BLaER1 treated with 17β-estradiol and CSF1 and Interleukin-3, amounts not matched to agents 10 nM and 100 nM (cell line): ENCODE measurements around the gene AKR1C1.
"Not testable (repeated sequence)": the region's sequence is repeated elsewhere in the genome, so short reads cannot be mapped to it uniquely, and the experiment has no call there.

ENCODE experiments used
- H3K27ac ChIP-seq, 11 experiments: shearing (Covaris generic); formaldehyde crosslinking; 2 replicates each; pipeline ENCODE4 v1.8.1; 2022
- H3K27me3 ChIP-seq, 11 experiments: shearing (Covaris generic); formaldehyde crosslinking; 2 replicates each; pipeline ENCODE4 v1.8.1; 2022
- H3K36me3 ChIP-seq, 11 experiments: shearing (Covaris generic); formaldehyde crosslinking; 2 replicates each; pipeline ENCODE4 v1.8.1; 2022
- H3K4me1 ChIP-seq, 10 experiments: shearing (Covaris generic); formaldehyde crosslinking; 2 replicates each; pipeline ENCODE4 v1.8.1; 2022
- H3K4me2 ChIP-seq, 11 experiments: shearing (Covaris generic); formaldehyde crosslinking; 2 replicates each; pipeline ENCODE4 v1.8.1; 2022
- H3K4me3 ChIP-seq, 10 experiments: shearing (Covaris generic); formaldehyde crosslinking; 2 replicates each; pipeline ENCODE4 v1.8.1; 2022
- H3K9ac ChIP-seq, 11 experiments: shearing (Covaris generic); formaldehyde crosslinking; 2 replicates each; pipeline ENCODE4 v1.8.1; 2022
- H3K9me3 ChIP-seq, 11 experiments: shearing (Covaris generic); formaldehyde crosslinking; replicated peaks in 1 of 11; 2 replicates each; pipeline ENCODE4 v1.8.1; 2022
- H4K20me1 ChIP-seq, 11 experiments: shearing (Covaris generic); formaldehyde crosslinking; 2 replicates each; pipeline ENCODE4 v1.8.1; 2022
- Cebpa-rat ChIP-seq, 11 experiments: shearing (Covaris generic); IDR thresholded peaks; 2 replicates each; pipeline ENCODE4 v1.8.1; 2022

The AKR1C1 gene

GRCh38 chr10:5002013-5002727, 39.0 kb downstream of the AKR1C1 start:
- TF ChIP-seq Cebpa-rat (IDR thresholded peaks at IDR 0.05): no peak
- Histone ChIP-seq H3K9me3 (peaks cover 0 to 4% (median 0%) of the 10 kb centered on the region in 11 experiments; a peak in 3 of 22 replicates), H3K27me3 (no peaks in the 10 kb centered on the region), H3K4me1 (no peaks in the 10 kb centered on the region), H3K9ac (no peak overlapping the region), H3K4me2 (no peak overlapping the region), H4K20me1 (no peaks in the 10 kb centered on the region), H3K27ac (no peak overlapping the region), H3K36me3 (no peaks in the 10 kb centered on the region), H3K4me3 (no peak overlapping the region)

DNA sequence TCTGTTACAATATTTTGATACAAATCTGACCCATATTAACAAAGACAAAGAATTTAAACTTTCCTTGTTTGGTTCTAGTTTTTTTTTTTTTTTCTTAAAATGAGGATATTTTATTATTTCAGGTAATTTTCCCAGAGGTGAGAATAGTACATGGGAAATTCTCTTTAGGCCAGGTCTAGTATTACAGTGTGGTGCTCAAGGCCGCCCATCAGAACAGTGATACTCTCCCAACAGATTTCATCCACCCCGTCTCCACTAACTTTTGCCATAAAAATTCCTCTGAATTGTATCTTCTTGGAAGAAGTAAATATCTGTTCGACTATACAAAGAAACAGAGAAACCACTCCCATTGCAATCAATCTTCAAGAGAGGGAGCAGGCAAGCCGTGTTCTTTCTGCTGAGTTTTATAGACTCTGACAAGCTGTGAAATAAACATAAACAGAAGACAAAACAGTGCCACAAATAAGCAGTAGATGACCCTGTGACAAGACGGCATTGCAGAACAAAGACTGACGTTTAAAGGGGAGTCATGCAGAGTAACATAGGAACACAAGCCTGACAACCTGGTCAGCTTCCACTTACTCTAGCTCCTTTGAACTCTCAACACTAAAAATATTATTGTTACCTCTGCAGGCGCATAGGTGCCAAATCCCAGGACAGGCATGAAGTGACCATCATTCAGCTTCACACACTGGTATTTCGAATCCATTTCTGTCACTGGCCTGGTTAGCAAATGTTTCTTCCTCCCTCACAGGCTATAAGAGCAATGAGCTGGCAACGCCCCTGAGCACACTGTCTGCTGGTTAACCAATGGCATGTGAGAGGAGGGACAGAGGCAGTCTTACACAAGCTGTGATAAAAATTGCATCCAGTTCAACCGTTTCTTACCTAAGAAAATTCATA, 40.2 kb downstream of the AKR1C1 start, which contains the start of gene AKR1C2:
TSS of gene AKR1C2 (minus strand) at position 731 of the 903 bp plus-strand sequence. CDS start at position 709, 22 bp downstream.
- not testable (repeated sequence) for H4K20me1 ChIP-seq, H3K9me3 ChIP-seq, H3K4me1 ChIP-seq, H3K9ac ChIP-seq, H3K4me3 ChIP-seq, H3K4me2 ChIP-seq, H3K27me3 ChIP-seq, H3K36me3 ChIP-seq, H3K27ac ChIP-seq

- not testable (repeated sequence) for H4K20me1 ChIP-seq, H3K36me3 ChIP-seq, H3K4me2 ChIP-seq, H3K4me1 ChIP-seq, H3K4me3 ChIP-seq, H3K27me3 ChIP-seq, H3K9me3 ChIP-seq, H3K9ac ChIP-seq, H3K27ac ChIP-seq
These were observed 40.8 kb downstream of the AKR1C1 start for GRCh38 chr10:5004030-5004385.

DNA sequence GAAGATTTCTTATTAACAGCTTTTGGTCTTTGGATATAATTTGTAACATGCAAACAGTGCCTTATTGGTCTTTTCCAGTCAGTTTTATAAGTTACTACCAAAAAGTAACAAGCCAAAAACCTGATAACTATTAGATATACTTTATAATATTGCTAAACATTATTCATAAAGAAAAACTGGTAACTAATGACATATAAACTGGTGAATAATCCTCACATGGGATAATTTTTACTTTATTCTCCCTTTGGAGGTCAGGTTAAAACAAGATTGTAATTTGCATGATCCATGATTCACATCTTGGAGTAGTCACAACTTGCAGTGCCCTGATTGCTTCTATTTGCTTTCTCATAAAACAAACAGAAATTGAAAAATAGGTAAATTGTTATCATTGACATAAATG, 41.3 kb downstream of the AKR1C1 start:
- not testable (repeated sequence) for H3K4me3 ChIP-seq

DNA sequence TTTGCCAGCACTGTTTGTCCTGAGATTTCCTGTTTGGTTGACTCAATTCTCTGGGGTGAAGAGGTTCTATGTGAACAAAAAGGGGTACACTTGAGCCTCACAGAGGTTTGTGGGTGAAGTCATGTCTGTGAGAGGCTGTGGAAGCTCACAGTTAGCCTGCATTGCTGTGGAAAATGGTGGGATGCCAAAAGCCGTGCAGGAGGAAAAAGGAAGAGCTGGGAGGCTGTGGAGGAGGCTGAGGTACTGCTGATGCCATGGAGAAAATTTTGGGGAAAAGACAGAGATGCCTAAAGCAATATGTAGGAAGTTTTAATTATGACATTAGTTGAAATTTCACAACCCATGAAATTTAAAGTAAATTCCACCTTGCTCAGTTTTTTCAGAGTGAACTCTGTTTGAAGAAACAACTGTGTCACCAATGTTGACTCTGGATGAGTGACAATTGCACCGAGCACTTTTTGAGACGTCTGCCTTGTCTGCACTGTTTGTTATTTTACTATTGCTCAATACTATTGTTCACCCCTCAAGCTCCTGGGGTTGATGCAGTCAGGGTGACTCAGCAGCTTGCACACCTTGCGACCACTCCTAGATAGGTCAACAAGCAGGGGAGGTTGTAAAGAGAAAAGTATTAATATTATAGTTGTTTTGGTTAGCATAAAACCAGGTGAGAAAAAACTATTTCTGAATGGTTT, 45.8 kb downstream of the AKR1C1 start:
- H3K4me2 ChIP-seq, H4K20me1 ChIP-seq, H3K27me3 ChIP-seq, H3K9ac ChIP-seq, H3K36me3 ChIP-seq, H3K4me1 ChIP-seq, H3K4me3 ChIP-seq, H3K9me3 ChIP-seq, H3K27ac ChIP-seq: not testable (repeated sequence)

More for the DNA sequence above, 41.3 kb downstream of the AKR1C1 start:
- not testable (repeated sequence) for H3K27ac ChIP-seq, H3K36me3 ChIP-seq, H4K20me1 ChIP-seq, H3K4me1 ChIP-seq, H3K9ac ChIP-seq, H3K9me3 ChIP-seq, H3K4me2 ChIP-seq, H3K27me3 ChIP-seq

- H3K27me3 ChIP-seq, H4K20me1 ChIP-seq, H3K4me1 ChIP-seq, H3K36me3 ChIP-seq, H3K9ac ChIP-seq, H3K4me2 ChIP-seq, H3K4me3 ChIP-seq, H3K27ac ChIP-seq, H3K9me3 ChIP-seq: not testable (repeated sequence)
These were observed 46.8 kb downstream of the AKR1C1 start for GRCh38 chr10:5010043-5010442.

DNA sequence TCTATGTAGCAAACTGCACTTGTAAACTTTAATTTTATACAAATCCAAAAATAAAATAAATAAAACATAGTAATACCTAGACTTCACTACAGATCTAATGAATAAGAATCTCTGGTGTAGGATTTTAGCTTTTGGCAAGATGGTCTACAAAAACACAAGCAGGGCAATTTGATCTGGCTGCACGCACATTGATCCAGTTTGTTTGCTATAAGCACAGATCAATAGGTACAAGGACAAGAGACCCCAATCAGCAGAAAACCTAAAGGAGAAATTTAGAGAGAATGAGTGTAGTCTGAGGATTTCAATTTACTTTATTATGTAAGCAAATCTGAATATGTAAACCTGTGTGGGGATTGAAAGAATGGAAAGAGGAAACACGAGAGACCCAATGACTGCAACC, 48.2 kb downstream of the AKR1C1 start:
- not testable (repeated sequence) for H3K9ac ChIP-seq, H4K20me1 ChIP-seq, H3K27me3 ChIP-seq, H3K4me3 ChIP-seq, H3K4me2 ChIP-seq, H3K4me1 ChIP-seq, H3K9me3 ChIP-seq, H3K27ac ChIP-seq, H3K36me3 ChIP-seq

DNA sequence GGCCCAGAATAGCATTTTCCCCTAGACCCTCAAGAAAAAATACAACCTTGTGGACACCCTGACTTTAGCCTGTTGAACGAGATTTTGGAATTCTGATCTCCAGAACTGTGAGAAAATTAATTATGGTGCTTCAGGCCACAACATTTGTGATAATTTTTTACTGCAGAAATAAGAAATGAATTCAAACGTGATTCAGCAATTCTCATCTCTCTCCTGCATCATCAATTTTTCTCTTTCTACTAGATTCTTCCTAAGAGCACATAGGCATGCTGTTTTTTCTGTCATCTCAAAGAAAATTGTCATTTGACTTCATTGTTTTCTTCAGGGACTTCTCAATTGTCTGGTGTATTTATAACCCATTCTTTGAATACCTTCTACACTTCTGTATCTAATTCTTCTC, 49.4 kb downstream of the AKR1C1 start:
- no peaks in the 10 kb centered on the region for H3K36me3 ChIP-seq
- H4K20me1 ChIP-seq: no peaks in the 10 kb centered on the region
- no peak overlapping the region for H3K4me3 ChIP-seq
- no peaks in the 10 kb centered on the region for H3K27me3 ChIP-seq
- no peak overlapping the region for H3K9ac ChIP-seq
- peaks cover 0 to 4% (median 0%) of the 10 kb centered on the region in 10 experiments; a peak in 2 of 20 replicates for H3K4me1 ChIP-seq
- TF ChIP-seq Cebpa-rat (IDR thresholded peaks at IDR 0.05): no peak
- no peak overlapping the region for H3K27ac ChIP-seq
- no peak overlapping the region for H3K4me2 ChIP-seq
- no peaks in the 10 kb centered on the region for H3K9me3 ChIP-seq

- H3K4me3 ChIP-seq: no peak overlapping the region
- H3K36me3 ChIP-seq: no peaks in the 10 kb centered on the region
- no peaks in the 10 kb centered on the region for H4K20me1 ChIP-seq
- H3K4me1 ChIP-seq: no peaks in the 10 kb centered on the region
- no peak overlapping the region for H3K4me2 ChIP-seq
- no peak overlapping the region for H3K27ac ChIP-seq
- no peaks in the 10 kb centered on the region for H3K9me3 ChIP-seq
- no peak for TF ChIP-seq Cebpa-rat (IDR thresholded peaks at IDR 0.05)
- no peaks in the 10 kb centered on the region; a peak in 1 of 22 replicates for H3K27me3 ChIP-seq
- no peak overlapping the region for H3K9ac ChIP-seq
These were observed 50.2 kb downstream of the AKR1C1 start for GRCh38 chr10:5013385-5013784.

DNA sequence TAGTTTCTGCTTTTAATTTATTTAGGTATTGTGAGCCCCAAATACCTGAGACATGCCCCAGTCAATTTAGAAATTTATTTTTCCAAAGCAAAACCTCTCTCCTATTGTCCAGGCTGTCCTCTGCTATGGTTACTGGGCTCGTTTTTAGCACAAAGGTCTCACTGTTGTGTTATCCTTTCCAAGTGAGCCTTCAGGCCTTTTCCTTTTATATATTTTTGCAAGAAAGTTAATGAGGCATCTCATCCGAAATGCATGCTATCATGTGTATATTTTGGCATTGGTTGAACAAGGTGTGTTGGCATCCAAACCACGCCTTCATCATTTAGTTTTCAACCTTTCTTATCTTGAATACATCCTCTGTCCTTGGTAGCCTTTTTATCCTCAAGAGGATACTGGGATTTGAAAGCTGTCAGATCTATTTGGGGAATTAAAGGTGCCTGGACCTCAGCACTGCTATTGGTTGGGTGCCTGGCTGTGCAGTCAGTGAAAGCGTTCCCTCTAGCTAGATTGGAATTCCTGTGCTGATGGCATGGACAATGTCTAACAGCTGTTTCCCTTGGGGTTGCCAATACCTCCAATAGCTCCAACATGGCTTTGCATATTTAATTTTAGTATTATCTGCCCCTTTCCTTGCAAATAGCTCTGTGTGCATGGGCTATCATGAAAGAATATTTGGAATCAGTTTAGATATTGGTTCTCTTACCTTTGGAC, 51.1 kb downstream of the AKR1C1 start:
- H4K20me1 ChIP-seq, H3K9me3 ChIP-seq, H3K27ac ChIP-seq, H3K4me2 ChIP-seq, H3K4me1 ChIP-seq, H3K36me3 ChIP-seq, H3K27me3 ChIP-seq, H3K4me3 ChIP-seq, H3K9ac ChIP-seq: not testable (repeated sequence)
